KOPT-K1 (cell line): ENCODE data around the gene COPA.
A peak's percentile ranks its signal among the peaks of the same experiment; 100 is the strongest.
"Not testable (repeated sequence)": the region's sequence is repeated elsewhere in the genome, so short reads cannot be mapped to it uniquely, and the experiment has no call there.

Source experiments
- H3K27ac ChIP-seq: fragments of 200-600 bp; sonication (generic); 2 replicates; pipeline ENCODE4 v1.5.1; 2016; ENCODE audit warnings: antibody characterized with exemption, mild to moderate bottlenecking, low read depth, low read length; ENCODE audit not compliant: poor library complexity, severe bottlenecking
- H3K36me3 ChIP-seq: fragments of 200-600 bp; sonication (generic); 2 replicates; pipeline ENCODE4 v1.5.1; 2017; ENCODE audit warnings: antibody characterized with exemption, mild to moderate bottlenecking, low read length, moderate library complexity; ENCODE audit not compliant: insufficient read depth
- H3K9me3 ChIP-seq: fragments of 200-600 bp; sonication (generic); 2 replicates; pipeline ENCODE4 v1.5.1; 2017; ENCODE audit warnings: antibody characterized with exemption, low read length, mild to moderate bottlenecking; ENCODE audit not compliant: insufficient read depth, poor library complexity, severe bottlenecking

The COPA gene

DNA sequence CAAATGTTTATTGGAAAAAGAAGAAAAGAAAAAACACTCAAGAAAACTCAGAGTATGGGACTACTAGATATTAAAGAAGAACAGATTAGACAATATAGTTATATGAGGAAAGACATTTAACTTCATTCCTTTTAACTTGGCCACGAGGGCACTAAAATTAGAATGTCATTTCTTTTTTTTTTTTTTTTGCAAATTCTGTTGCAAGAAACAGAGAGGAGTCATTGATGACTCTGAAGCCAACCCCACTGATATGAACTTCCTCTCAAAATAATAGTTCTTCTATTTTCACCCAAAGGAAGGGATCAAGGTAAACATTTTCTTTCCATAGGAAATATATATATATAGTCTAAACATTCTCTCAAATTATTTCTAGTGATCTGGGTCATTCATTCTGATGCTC, 33.5 kb downstream of the COPA start:
- H3K27ac ChIP-seq, result no peak overlapping the region
- H3K9me3 ChIP-seq, result no peaks in the 10 kb centered on the region
- H3K36me3 ChIP-seq, result peaks cover 99% of the 10 kb centered on the region

DNA sequence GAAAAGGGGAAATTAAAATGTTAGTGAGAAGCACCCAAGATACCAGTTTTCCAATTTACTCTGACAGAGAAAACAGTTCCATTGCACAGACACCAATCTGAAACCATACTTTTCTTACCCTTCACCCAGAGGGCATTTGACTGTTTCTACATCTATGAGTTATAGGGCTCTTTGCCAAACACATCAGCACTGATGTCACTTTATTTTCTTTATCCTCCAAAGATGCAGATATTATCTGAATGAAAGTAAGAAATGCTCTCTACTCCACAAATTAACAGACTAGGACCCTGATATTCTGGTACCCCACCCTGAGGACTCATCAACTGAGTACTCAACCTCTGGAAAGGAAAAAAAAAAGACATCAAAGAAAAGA, 33.9 kb downstream of the COPA start:
- Histone ChIP-seq H3K27ac (no peak overlapping the region), H3K9me3 (no peaks in the 10 kb centered on the region), H3K36me3 (peaks cover 99% of the 10 kb centered on the region)

DNA sequence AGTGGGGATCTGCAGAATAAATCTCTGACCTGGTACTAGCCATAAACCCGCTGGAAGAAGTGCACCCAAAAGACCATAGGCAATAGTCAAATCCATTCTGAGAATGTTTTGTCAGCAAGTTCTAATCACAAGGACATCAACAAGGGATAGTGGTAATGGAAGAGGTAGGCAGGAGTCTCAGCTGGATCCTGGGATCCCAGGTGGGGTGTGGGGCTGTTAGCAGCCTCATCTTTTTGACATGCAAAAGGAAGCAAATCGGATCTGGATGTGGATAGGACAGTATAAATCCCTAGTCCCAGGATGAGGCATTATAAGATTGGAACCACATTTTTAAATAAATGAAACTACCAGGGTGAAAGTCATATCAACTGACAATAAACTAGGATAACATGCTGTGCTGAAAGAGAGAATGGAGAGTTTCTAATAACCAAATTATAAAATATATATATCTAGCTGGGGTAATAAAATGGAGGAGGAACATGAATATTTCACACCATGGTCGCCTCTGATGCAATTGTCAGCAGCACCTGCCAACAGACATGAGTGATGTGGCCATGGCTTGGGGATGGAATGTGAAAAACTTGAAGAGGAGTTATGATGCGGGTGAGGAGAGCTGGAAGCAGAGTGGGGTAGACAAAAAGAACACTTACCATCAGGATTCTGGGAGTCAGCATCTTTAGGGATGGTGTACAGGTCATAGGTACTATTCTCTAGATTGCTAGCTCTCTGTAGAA, 34.4 kb downstream of the COPA start:
- Histone ChIP-seq H3K9me3 (no peaks in the 10 kb centered on the region), H3K27ac (no peak overlapping the region), H3K36me3 (peaks cover 99% of the 10 kb centered on the region)

DNA sequence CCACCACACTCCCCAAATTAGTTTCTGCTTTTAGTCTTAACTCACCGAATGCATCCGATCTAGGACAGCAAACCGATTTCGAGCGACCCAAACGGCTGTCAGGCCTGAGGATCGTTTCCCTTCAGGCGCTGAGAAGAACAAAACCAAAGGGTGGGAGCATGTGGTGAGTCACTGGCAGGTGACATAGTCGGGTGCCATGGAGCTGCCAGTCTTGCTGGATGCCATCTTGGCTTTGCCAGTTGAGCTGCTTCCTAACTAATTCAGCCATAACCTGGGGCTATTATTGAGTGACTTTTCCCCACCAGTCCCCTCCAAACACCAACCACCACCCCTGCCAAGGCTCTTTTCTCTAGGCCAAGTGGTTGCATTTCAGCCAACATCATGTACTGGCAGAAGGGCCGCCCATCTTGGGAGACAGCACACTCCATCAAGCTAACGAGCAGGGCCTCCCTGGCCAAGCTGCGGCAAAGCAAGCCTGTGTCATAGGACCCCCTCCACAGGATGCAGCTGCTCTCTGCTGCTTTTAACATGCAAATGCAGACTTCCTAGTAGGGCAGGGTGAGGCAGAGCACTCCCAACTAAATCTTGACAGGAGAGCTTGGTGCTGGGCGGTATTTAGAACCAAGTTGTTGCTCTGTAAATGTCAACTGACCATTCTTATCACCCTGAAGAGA, 35.8 kb downstream of the COPA start:
- Histone ChIP-seq H3K9me3 (no peaks in the 10 kb centered on the region), H3K36me3 (peaks cover 99% of the 10 kb centered on the region), H3K27ac (no peak overlapping the region)

DNA sequence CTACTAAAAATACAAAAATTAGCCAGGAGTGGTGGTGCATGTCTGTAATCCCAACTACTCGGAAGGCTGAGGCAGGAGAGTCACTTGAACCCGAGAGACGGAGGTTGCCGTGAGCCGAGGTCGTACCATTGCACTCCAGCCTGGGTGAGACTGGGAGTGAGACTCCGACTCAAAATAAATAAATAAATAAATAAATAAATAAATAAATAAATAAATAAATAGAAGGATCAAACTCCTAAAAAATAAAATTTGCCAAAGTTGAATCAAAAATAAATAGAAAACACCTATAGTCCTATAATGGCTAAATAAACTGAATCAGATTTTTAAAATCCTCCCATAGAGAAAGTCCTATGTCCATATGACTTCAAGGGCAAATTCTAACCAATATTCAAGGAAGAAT, 42.9 kb downstream of the COPA start:
- Histone ChIP-seq H3K27ac (no peak overlapping the region), H3K36me3 (peaks cover 99% of the 10 kb centered on the region), H3K9me3 (no peaks in the 10 kb centered on the region)

DNA sequence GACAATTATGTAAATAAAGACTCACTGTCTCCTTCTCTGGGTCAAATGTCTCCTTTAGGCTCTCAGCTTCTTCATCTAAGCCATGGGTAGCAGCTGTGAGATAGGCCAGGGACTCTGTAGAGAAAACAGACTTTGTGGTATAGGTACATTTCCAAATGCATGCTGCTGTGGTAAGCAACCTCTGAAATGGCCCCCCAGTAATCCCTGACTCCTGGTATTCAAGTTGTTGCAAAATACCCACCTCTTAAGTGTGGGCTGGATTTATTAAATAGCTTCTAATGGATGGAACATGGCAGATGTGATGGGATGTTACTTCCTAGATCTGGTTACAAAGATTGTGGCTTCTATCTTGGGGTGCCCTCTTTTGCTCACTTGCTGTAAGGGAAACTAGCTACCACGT, 47.0 kb downstream of the COPA start:
- Histone ChIP-seq H3K9me3 (no peaks in the 10 kb centered on the region), H3K27ac (no peak overlapping the region), H3K36me3 (peaks cover 99% of the 10 kb centered on the region)

- H3K9me3 ChIP-seq, result no peaks in the 10 kb centered on the region
- no peak overlapping the region for H3K27ac ChIP-seq
- H3K36me3 ChIP-seq, result peaks cover 96% of the 10 kb centered on the region
Observed at GRCh38 chr1:160293020-160293968, 49.8 kb downstream of the COPA start.

DNA sequence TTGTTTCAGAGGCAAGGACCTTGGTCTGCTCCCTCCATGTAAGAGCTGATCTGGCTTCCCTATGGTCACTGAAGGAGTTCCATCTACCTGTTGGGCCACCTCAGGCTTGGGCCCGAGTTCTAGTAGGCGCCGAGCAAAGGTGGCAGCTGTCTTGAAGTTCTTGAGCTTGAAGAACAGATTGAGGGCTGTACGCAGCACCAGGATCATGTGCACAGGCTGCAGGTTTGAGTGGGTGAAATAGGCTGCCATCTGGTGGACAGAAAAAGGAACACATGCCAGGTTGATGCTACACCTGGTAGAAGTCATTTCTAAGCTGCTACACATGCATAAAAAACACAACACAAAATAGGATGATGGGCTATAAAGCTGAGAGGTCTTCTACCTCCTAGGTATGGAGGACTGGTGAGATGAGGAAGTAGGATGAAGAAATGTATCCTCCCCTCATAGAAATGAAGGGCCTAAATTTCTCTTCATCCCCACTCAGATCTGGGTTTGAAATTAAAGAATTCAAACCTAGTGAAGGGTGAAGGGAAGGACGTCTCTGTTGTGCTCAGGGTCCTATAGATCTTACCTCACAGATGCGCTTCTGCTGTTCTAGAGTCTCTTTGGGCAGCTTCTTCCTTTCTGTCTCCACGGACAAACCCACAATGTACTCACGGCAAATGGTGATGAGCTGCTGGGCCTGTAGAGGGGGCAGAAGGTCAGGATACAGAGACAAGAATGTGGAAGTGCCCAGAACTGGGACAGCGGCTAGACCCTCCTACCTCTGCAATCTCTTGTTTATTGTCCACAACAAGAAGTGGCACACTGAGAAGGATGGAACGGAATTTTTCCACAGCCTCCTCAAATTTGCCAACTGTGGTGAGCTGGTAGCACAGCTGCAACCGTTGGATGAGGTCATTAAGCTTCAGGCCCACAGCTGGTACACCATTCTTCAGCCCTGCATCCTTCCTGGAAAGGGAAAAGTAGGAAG, 51.5 kb downstream of the COPA start:
- peaks cover 78% of the 10 kb centered on the region for H3K36me3 ChIP-seq
- no peaks in the 10 kb centered on the region for H3K9me3 ChIP-seq
- H3K27ac ChIP-seq, result no peak overlapping the region

- peaks cover 42% of the 10 kb centered on the region for H3K36me3 ChIP-seq
- H3K27ac ChIP-seq, H3K9me3 ChIP-seq: not testable (repeated sequence)
Observed at GRCh38 chr1:160287769-160288168, 55.3 kb downstream of the COPA start.

GRCh38 chr1:160285506-160285905, 57.5 kb downstream of the COPA start:
- H3K9me3 ChIP-seq, result no peaks in the 10 kb centered on the region
- no peak overlapping the region for H3K27ac ChIP-seq
- H3K36me3 ChIP-seq, result peaks cover 42% of the 10 kb centered on the region

DNA sequence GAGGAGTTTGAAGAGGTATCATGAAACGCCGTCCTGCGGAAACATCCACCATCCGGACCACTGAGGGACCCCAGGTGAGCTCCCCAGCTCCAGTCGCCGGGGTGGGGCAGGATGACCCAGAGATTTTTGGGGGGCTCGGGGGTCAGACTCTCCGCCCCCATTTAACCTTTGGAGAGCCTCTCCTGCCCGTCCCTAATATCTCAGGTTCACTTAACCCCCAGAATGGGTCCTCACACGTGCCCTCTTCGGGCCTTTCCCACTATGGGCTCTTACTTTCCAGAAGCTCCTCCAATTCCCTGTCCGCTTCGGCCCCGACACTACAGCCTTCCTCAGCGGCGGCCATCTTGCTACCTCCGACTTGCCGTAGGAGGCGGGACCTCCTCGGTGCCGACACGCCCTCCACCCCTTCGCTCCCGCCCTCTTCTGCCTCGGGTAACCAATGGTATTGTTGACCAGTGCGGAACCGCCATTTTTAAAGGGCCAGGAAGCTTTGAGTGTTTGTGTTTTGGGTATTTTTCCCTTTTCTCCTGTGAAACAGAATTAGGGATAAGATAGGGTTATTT, 58.2 kb downstream of the COPA start, which contains the start of gene PEX19:
Gene PEX19 (minus strand): TSS at position 352 of the 563 bp plus-strand sequence. CDS start 9 bp downstream, at position 343.
- peak within 1 kb of the TSS; percentile 68 for H3K27ac ChIP-seq

GRCh38 chr1:160284220-160284781, 58.7 kb downstream of the COPA start:
- no peaks in the 10 kb centered on the region for H3K9me3 ChIP-seq
- peak overlapping the region; percentile 68 for H3K27ac ChIP-seq
- H3K36me3 ChIP-seq, result peaks cover 42% of the 10 kb centered on the region

More for the DNA sequence above, 58.2 kb downstream of the COPA start, which contains the start of gene PEX19:
- Histone ChIP-seq H3K36me3 (peaks cover 42% of the 10 kb centered on the region), H3K9me3 (no peaks in the 10 kb centered on the region)

- peaks cover 50% of the 10 kb centered on the region for H3K36me3 ChIP-seq
- no peak overlapping the region for H3K27ac ChIP-seq
- no peaks in the 10 kb centered on the region for H3K9me3 ChIP-seq
Observed at GRCh38 chr1:160282807-160283206, 60.2 kb downstream of the COPA start.

- peaks cover 62% of the 10 kb centered on the region for H3K36me3 ChIP-seq
- no peaks in the 10 kb centered on the region for H3K9me3 ChIP-seq
Observed at GRCh38 chr1:160277987-160278386, 65.1 kb downstream of the COPA start.

More at GRCh38 chr1:160277987-160278386, 65.1 kb downstream of the COPA start:
- no peak overlapping the region for H3K27ac ChIP-seq
